Measurements from ENCODE around the gene CIRBP. TPM values are rescaled to one million over a fixed set of nuclear protein-coding genes. Genes with fewer than 3 reads are reported as not detected.

The CIRBP gene
- total and polyA plus RNA-seq, 9 of the 15 experiments (the other 6 are each of a cell fraction or from before 2014, with no cell fraction given): 20.5 to 327 (median 176) TPM

GRCh38 chr19:1270213-1270853, 1.2 kb downstream of the CIRBP start (continued):
- no peak for TF ChIP-seq BRF1 (IDR thresholded peaks at IDR 0.05; ENCODE audit: borderline replicate concordance, extremely low read depth, insufficient read length)
- TF ChIP-seq CAMTA2 (CRISPR knock-in tag; conservative IDR thresholded peaks at IDR 0.05): no peak
- TF ChIP-seq ZBED1 (IDR thresholded peaks at IDR 0.05): 0 out of 2 replicates have a peak, but pooled peaks have one; percentile 11
- no peak for TF ChIP-seq SRSF1 (IDR thresholded peaks at IDR 0.05; ENCODE audit: low read depth, low read length)
- 0 out of 2 replicates have a peak, but pooled peaks have one; percentile 73 for TF ChIP-seq PREB (CRISPR knock-in tag; IDR thresholded peaks at IDR 0.05)
- no peak for TF ChIP-seq RUNX1 (IDR thresholded peaks at IDR 0.05; ENCODE audit: low read depth)
- no peak for TF ChIP-seq ZEB2 (IDR thresholded peaks at IDR 0.05)
- TF ChIP-seq TAF1 (IDR thresholded peaks at IDR 0.05; ENCODE audit: control insufficient read depth, extremely low read depth, insufficient read depth, low read length, severe bottlenecking): peak; percentile 3
- TF ChIP-seq ZNF263 (CRISPR knock-in tag; IDR thresholded peaks at IDR 0.05; ENCODE audit: borderline replicate concordance): no peak
- TF ChIP-seq HDAC1 (IDR thresholded peaks at IDR 0.05): no peak
- TF ChIP-seq C11orf30 (IDR thresholded peaks at IDR 0.05; ENCODE audit: low read depth): no peak
- peak; percentile 96 for TF ChIP-seq ZNF740 (CRISPR knock-in tag; IDR thresholded peaks at IDR 0.05)
- peak in 1 of 2 experiments; percentile 60; a peak in 2 of 4 replicates for TF ChIP-seq ZNF740 (tag; IDR thresholded peaks at IDR 0.05)

Data from K562 (cell line).